HG02943 (cell line): Measurements from ENCODE around the gene CLEC16A.
A peak's percentile ranks its signal among the peaks of the same experiment; 100 is the strongest.
"Not testable (repeated sequence)": the region's sequence is repeated elsewhere in the genome, so short reads cannot be mapped to it uniquely, and the experiment has no call there.

Experiments
- ATAC-seq: cut with Tn5 transposase; IDR thresholded peaks from one replicate; pipeline ENCODE4 v1.9.1; 2021; ENCODE audit warnings: mild to moderate bottlenecking, low read depth, moderate library complexity; ENCODE audit not compliant: unreplicated experiment

Gene CLEC16A

DNA sequence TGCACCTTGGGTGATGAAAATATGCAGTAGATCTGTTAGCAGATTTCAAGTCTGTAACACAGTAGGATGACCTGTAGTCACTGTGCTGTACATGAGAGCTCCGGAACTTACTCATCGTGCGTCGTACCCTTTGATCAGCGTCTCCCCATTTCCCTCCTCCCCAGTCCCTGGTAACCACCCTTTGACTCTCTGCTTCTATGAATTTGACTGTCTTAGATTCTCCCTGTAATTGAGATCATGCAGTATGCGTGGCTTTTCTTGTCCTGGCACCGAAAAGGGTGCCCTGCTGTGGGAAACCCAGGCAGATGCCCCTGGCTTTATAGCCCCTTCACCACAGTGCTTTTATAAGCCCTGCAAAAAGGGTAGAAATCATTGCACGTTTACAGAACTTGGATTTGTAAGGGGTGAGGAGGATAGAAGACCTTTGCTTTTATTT is 20.5 kb downstream of the CLEC16A start:
- no peak for ATAC-seq

GRCh38 chr16:10965440-10966061 is 21.2 kb downstream of the CLEC16A start:
- peak; percentile 61 for ATAC-seq

- no peak for ATAC-seq
These were observed 21.8 kb downstream of the CLEC16A start for GRCh38 chr16:10966129-10966528.

DNA sequence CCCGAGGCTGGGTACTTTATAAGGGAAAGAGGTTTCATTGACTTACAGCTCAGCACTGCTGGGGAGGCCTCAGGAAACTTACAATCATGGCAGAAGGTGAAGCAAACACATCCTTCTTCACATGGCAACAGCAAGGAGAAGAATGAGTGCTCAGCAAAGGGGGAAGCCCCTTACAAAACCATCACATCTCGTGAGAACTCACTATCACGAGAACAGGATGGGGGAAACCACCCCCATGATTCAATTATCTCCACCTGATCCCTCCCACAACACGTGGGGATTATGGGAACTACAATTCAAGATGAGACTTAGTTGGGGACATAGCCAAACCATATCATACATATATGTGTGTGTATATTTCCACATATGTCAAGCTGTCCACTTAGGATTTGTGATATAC is 22.2 kb downstream of the CLEC16A start:
- not testable (repeated sequence) for ATAC-seq

DNA sequence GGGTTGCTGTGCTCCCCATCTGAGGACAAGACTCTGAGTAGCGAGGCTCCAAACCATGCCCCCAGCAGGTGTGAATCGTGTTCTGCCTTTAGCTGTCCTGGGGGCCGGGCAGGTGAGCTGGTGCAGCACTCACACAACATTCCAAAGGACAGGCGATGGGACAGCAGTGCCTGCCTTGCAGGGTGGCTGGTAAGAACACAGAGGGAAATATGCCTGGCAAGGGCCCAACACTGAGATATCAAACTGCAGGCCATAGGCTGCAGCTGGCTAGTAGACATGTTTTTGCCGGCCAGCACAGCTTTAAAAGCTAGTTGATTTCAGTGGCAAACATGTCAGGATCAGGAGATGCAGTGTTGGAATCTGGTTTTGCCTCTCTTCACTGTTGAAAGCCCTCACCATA is 23.6 kb downstream of the CLEC16A start:
- ATAC-seq: no peak

DNA sequence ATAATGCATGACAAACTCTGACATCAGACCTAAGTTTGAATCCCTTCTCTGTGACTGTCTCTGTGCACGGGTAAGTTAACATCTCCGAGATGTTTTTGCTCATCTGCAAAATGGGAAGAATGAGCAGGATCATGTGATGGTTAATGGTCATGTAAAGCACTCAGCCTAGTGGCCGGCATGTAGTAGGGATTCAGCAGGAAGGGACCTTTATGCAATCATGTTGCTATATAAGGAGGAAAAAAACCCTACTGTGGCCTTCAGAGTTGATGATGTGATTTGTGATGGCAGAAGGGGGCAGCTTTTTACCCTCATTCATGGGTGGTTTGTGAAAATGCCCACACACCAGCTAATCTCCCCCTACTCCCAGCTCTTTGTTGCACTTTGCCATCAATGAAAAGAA is 24.1 kb downstream of the CLEC16A start:
- no peak for ATAC-seq

DNA sequence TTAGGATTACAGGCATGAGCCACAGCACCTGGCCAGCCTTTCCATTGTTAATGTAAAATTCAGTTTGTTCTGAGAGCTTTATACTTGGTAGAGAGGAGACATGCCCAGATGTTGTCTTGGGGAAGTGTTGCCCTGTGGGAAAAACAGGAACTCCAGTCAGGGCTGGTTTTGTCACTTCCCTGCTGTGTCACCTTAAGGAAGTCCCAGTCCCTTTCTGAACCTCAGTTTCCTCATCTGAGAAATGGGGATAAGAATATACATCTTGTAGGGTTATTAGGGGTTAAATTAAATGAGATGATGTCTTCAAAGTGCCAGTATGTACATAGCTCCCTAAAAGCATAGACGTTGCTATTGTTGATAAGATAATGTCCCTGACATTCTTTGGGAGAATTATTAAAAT is 25.3 kb downstream of the CLEC16A start:
- no peak for ATAC-seq

DNA sequence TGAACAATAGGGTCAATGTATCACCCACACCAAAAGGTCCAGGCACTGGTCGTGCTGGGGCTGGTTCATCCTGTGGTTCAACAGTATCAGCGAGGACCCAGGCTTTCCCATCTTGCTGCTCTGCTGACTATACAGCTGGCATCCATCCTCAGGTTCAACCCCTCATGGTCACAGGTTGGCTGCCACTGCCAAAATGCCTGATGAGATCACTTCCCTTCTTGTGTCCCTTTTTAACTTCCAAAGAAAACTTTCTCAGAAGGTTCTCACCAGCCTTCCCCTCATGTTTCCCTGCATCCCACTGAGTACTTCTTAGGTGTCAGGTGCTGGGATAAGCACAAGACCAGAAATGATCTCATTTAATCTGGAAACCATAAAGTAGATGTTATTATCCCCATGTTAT is 25.7 kb downstream of the CLEC16A start:
- no peak for ATAC-seq

DNA sequence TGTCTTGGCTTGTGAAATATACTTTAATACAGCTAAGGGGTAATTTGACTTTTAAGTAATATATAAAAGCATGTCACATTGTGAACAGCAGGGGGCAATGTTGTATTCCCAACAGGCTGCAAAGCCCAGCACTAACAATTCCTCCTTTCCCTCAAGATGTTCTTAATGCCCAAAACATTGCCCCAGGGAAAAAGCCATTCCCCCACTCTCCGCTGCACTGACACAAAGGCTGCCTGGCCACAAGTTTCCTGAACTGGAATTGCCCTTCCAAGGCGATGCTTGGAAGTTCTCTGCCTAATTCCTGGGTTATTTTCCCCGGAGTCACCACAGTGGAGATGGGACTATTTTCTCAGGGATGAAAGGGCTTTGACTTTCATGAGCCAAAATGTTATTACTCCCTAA is 27.2 kb downstream of the CLEC16A start:
- ATAC-seq: no peak

DNA sequence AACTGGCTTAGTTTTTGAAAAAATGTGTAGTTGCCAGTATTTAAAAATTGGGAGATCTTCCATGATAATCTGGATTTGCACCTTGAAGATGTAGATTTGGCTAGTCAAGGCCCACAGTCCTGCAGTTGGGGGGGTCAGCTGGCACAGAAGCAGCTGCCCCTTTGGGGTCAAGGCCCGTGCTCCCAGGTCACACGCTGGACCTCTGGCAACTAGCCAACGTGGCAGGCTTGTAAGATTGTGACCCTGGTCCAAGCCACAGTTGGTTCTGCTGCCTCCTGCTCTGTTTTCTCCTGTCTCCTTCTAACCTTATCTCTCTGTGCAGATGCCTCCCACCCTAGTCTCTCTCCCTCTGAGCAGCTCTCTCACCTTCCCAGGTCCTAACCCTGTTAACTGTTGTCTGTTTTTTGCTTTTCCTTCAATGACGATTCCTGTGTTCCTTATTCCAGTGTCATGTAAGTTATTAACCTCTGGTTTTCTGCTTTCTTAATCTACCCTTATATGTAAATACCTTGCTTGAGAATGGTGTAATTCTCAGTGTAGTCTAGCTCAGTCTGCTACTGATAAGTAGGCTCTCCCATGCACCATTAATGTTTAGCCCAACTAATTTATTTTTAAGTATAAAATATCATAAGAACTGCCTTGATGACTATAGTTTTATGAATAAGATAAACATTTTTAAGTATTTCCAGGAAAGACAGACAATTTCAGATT is 27.9 kb downstream of the CLEC16A start:
- ATAC-seq: no peak

DNA sequence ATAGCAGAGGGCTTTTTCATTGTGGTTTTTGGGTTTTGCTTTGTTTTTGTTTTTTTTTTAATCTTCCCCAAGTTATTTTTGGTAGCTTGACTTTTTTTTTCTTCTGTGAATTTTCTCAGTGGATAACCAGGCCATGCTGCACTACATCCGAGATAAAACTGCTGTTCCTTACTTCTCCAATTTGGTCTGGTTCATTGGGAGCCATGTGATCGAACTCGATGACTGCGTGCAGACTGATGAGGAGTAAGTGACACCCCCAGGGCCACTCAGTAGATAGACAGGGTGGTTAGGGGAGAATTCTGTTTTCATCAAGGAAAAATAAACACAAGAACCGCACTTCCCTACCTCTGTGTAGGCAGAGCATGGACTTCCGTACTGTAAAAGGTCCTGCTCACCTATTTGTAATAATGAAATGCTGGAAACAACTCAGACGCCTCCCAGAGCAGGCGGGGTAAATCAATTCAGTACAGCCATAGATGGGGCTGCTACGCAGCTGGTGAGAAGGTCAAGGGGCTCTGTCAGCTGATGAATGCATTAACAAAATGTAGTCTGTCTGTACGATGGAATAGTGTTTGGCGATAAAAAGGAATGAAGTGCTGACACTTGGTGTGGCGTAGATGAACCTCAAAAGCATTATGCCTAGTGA is 28.6 kb downstream of the CLEC16A start:
- ATAC-seq: no peak

DNA sequence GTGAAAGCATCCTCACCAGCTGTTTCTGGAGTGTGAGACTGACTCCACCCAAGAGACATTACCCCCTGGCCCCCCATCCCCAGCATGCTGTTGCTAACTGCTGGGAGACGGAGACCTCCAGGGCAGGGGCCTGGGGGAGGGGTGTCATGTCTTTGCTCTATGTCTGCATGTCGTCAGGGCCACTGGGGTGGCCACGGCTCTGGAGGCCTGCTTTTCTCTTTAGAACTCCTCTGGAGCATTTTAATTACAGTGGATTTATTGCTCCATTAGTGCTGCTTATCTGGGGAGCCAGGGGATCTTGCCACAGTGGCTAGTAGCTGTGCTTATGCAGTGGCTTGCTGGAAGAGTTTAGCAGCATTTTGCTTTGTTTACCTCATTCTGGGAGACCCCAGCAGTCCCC is 32.3 kb downstream of the CLEC16A start:
- ATAC-seq: no peak

DNA sequence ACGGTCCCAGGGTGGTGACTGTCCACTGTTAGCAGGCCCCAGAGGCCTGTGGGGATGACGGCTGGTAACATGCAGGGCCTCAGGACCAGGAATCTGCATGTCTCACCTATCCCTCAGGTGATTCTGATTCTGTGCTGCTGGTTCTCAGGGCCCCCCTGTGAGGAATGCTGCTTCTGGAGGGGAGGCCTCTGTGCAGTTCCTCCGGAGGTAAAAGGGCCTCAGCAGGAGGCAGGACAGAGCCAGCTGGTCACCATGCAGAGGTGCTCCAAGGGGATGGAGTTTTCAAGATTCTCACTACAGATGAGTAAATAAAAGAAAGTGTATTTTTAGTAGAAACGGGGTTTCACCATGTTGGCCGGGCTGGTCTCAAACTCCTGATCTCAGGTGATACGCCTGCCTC is 33.8 kb downstream of the CLEC16A start:
- no peak for ATAC-seq

DNA sequence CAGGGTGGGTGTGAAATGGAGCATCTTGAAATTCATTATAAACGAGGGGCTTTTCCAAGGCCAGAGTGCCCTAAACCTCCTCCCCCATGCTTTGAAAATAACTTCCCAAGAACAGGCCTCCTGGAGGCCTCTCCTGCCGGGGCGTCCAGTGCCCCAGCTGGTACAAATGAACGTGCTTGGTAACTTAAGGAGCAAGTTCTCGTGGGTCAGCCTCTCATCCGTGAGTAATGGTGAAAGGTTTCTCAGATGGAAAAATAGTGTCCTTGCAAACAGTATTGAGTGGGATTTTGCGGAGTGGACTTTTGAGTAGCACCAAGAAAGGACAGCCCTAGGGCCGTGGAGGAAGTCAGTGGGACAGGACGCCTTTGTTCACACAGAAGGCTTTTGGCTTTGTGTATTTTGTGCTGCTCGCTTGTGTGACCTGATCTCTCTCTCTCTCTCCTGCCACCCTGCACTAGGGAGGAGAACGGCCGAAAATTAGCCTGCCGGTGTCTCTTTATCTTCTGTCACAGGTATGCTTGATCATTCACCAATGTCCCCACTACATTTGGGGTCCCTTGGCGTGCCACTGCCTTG is 34.6 kb downstream of the CLEC16A start:
- no peak for ATAC-seq

- no peak for ATAC-seq
These were observed 35.6 kb downstream of the CLEC16A start for GRCh38 chr16:10979717-10980601.

DNA sequence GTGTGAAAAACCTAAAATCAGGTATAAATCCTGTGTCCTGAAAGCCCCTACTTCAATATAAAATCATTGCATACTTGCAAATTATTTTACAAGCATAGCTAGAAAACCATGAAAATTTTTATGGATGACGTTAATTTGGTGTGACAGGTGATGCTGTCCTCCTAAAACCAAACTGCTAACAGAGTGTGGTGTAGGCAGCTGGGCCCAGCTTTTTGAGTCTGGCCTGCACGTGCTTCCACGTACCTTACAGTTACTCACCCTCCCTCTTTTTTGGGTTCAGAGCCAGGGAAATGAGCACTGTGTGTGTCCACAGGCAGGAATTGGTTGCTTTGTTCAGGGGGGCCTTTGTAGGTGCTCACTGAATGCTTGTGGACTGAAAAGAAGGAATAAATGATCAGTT is 36.4 kb downstream of the CLEC16A start:
- ATAC-seq: no peak

DNA sequence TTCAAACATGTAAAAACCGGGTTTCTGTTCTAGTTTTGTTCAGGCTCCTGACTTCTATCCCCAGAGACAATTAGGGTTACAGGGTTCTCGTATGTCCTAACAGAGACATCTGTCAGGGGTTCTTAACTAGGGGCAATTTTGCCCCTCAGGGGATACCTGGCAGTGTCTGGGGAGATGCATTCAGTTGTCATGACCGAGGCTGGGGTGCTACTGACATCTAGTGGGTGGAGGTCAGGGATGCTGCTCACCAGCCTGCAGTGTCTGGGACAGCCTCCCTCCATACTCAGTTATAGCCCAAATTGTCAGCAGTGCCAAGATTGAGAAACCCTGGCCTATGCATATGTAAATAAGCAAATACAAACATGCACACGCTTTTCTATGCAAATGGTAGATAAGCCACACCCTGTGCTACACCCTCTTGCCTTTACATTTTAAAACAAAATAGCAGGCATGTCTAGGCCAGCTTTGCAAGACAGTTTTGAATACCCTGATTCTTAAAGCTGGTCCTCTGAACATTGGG is 37.4 kb downstream of the CLEC16A start:
- no peak for ATAC-seq

DNA sequence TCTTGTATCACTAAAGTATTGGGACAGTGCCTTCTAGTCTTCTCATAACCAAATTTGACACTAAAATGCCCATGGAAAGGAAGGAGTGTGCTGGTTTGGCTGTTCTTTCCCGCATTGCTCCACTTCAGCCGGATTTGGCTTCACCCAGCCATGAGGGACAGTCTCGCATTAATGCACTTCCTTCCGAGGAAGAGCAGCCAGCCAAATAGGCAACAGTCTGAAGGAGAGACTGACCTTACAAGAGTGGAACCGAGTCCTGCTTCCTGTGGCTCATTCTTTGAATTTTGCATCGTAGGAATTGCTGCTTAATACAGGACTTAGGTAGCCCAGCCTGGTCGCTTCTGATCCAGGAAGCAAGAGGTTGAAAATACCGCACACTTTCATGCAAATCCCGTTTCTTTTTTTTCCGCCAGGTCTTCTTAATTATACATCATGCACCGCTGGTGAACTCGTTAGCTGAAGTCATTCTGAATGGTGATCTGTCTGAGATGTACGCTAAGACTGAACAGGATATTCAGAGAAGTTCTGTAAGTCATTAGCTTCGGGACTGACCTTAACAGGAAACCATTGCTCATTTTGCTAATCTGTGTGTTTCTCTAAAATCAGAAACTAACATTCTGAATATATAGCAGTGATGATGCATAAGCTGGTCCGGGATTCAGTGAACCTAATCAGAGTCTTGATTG is 38.2 kb downstream of the CLEC16A start:
- peak; percentile 53 for ATAC-seq

DNA sequence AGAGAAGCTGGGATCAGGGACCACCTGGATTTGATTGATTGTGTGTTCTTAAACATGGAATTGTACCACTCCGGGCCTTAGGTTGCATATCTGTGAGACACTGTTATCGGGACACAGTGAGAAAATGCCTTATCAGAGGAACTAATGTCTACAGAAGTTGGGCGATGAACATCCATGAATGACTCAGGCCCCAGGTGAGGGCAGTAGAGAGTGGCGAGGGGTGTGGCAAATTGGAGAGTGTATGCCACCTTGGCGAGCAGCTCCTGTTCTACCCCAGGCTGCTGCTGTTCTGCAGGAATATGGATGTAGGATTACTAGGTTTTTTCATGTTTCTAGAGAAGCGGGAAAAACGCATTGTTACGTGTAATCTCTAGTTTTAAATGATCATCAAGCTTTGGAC is 38.8 kb downstream of the CLEC16A start:
- peak; percentile 12 for ATAC-seq

- no peak for ATAC-seq
These were observed 40.1 kb downstream of the CLEC16A start for GRCh38 chr16:10984509-10984908.
